Ramos (cell line): ENCODE measurements around the gene SYNGR2.
"Not testable (repeated sequence)": the region's sequence is repeated elsewhere in the genome, so short reads cannot be mapped to it uniquely, and the experiment has no call there.

Source experiments
- in situ Hi-C: fragments of 300-500 bp; cut with MboI; formaldehyde crosslinking; loops from one replicate; pipeline ENCODE4 v1.14.3; 2022; ENCODE audit warnings: low sequenced_read_pairs; ENCODE audit not compliant: unreplicated experiment

Gene SYNGR2

DNA sequence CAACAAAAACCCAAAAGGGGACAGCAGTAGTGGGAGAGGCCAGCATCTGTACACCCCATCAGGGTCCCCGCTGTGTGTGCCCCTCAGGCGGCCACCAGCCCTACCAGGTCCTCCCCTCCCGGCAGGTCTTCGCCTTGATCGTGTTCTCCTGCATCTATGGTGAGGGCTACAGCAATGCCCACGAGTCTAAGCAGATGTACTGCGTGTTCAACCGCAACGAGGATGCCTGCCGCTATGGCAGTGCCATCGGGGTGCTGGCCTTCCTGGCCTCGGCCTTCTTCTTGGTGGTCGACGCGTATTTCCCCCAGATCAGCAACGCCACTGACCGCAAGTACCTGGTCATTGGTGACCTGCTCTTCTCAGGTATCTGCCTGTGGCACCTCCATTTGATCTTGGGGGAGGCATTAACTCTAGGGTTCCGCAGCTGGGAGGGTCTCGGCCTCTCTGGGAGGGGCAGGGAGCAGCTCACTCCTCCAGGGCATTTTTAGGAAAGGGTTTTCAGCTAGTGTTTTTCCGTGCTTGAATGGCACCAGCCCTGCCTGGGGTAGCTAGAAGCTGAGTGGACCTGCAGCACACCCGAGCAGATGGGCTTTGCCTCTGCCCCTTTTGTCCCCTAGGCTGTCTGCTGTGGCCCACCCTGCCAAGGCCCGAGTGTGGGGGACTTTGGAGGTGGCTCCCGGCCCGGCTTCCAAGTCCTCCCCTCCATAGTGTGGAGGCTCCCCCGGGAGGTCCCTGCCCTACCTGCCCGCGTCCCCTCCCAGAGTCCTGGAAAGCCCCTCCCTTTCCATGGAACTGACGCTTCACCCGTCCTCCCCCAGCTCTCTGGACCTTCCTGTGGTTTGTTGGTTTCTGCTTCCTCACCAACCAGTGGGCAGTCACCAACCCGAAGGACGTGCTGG is 2.6 kb downstream of the SYNGR2 start:
- in situ Hi-C loops, result no loop called here

DNA sequence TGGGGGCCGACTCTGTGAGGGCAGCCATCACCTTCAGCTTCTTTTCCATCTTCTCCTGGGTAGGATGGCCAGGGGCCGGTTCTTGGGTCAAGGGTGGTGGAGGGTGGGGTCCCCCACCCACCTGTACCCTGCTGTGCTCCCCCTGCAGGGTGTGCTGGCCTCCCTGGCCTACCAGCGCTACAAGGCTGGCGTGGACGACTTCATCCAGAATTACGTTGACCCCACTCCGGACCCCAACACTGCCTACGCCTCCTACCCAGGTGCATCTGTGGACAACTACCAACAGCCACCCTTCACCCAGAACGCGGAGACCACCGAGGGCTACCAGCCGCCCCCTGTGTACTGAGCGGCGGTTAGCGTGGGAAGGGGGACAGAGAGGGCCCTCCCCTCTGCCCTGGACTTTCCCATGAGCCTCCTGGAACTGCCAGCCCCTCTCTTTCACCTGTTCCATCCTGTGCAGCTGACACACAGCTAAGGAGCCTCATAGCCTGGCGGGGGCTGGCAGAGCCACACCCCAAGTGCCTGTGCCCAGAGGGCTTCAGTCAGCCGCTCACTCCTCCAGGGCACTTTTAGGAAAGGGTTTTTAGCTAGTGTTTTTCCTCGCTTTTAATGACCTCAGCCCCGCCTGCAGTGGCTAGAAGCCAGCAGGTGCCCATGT is 3.3 kb downstream of the SYNGR2 start:
- in situ Hi-C loops, result not testable (repeated sequence)

DNA sequence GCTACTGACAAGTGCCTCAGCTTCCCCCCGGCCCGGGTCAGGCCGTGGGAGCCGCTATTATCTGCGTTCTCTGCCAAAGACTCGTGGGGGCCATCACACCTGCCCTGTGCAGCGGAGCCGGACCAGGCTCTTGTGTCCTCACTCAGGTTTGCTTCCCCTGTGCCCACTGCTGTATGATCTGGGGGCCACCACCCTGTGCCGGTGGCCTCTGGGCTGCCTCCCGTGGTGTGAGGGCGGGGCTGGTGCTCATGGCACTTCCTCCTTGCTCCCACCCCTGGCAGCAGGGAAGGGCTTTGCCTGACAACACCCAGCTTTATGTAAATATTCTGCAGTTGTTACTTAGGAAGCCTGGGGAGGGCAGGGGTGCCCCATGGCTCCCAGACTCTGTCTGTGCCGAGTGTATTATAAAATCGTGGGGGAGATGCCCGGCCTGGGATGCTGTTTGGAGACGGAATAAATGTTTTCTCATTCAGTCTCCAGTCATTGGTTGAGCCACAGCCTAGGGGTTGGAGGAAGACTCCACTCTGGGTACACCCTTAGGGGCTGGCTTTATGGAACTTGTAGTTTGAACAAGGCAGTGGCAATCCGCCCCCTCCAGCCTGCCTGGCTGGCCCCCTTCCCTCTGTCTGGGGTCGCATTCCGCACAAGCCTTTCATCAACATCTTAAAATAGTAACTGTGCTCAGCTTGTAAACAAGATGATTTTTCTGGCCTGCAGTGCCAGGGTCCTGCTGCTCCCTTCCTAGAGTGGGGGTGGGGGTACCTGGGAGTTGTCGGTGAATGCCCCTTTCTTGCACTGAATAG is 4.1 kb downstream of the SYNGR2 start:
- in situ Hi-C loops, result no loop called here

DNA sequence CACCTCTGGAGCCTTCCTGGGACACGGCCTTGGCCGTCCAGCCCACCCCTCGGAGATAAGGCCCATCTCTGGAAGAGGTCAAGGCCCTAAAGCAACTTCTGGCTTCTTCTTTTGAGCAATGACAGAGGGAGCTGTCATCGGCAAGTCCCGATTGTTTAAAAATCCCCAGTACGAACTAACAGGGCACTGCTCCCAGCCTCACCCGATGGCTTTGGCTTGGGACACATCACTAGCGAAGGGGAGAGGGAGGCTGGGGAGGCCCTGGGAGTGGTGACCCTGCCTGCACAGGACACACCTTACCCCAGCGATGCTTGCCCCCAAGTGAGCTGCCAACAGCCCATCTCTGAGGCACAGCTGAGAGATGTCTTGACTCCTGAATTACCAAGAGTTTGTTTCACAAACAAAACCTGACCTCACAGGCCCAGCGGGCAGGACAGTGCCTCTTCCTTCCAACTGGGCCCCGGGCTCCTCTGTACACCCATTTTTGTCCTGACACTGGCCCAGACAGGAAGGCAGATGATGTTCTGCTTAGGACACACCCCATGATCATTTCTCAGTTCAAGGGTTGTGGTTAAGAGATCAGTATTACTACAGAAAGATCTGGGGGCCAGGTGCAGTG is 4.8 kb downstream of the SYNGR2 start:
- in situ Hi-C loops, result no loop called here

DNA sequence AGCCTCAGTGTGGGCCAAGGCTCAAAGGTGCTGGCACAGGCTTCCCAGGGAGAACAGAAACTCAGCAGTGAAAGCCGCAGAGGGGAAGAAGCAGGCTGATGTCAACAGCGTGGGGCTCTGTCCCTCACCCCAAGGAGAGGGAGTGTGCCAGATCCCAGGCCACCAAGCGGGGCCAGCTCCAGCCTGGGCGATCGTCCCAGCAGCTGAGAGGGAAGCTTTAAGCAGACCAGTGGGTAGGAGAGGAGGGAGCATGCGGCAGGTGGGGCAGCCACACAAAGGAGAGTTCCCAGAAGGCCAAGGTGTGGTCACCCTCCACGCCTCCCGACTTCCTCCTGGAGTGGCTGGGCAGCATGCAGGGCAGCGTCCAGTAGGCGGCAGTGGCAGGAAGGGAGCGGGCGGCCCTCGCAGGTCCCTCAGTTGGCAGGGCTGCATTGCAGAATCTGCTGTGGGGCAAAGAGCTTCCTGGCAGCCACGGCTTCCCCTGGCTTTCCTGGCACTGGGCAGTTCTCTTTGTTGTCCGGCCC is 6.0 kb downstream of the SYNGR2 start:
- in situ Hi-C loops, result no loop called here

DNA sequence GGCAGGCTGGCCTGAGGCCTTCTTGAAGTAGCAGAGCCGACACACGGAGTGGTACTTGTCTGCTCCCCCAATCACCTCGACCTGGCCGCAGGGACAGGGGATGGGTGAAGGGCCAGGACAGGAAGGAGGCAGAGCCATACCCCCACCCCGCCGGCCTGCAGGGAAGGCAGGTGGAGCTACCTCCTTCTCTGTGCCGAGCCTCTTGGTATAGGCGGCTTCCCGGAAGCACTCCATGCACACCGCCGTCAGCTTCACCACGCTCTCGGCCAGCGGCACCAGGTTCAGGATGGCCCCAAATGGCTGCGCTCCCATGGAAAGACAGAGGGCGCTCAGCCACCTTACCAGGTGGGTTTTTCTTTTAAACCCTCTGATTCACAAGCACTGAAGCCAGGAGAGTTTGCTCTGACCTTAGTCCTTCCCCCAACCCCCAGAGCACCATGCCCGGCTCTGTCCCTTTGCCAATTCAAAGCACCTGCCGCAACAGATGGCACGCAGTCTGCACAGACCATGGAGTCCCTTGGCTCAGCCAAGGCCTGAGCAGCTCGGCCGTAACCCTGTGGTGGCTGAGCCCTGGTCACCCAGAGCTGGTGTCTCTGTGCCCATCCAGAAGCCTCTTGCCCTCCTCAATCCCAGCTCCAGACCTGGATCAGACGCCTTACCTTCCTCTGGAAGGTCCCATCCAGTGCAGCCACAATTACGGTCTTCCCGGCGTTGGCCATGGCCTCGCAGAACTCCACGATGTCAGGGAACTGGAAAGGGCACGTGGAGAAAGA is 6.7 kb downstream of the SYNGR2 start:
- in situ Hi-C loops, result loop anchor here (5.0 kb wide), 1 partner anchor 63 kb away; no protein-coding TSS in a partner anchor

DNA sequence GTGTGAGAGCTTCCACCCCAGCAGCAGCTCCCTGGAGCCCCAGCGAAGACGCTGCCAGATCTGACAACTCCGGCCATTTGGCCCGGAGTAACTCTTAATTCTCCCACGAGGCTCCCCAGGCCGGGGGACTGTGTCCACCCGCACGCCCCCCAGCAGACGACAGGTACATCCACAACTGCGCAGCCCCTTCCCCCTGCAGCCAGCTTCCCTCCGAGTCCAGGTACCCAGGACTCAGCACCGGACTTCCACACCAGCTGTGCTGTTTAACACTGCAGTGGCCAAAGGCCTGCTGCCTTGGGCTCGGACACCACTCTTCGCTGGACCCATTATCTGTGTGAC is 7.2 kb downstream of the SYNGR2 start:
- in situ Hi-C loops, result loop anchor here (5.0 kb wide), 1 partner anchor 63 kb away; no protein-coding TSS in a partner anchor

DNA sequence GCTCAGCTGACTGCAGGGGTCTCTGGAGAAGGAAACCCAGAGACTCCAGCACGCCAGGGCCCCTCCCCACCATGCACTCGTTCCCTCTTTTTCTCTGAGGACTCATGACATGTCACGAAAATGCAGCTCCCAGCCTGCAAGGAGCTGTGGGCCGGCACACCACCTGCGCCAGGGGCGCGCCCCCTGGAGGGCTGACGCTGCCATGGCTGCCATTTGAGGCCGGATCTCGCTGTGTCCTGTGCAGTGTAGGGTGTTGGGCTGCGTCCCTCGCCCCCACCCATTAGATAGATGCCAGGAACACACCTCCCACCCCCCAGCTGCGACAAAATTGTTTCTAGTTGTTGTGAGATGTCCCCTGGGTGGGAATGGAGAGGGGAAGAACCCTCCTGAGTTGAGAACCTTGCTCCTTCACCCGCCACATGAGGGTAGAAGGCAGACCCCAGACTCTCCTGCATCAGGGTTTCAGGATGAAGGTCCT is 8.2 kb downstream of the SYNGR2 start:
- in situ Hi-C loops, result loop anchor here (5.0 kb wide), 1 partner anchor 64 kb away; no protein-coding TSS in a partner anchor

DNA sequence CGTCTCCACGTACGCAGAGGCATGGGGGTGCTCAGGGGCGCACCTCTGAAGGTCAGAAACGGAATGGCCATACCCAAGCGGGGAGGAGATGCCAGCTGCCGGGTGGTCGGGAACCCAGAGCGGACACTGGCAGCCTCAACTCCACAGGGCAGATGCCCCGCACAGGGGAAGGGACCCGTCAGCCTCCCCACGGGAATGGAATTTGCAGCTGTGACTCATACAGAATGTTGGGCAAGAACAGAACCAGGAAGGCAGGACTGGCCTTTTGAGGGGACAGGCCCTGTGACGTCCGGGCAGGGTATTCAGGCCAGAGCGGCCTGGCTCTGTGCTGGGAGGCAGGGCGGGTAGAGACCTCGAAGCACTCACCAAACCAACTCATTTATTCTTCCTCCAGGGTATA is 11.0 kb downstream of the SYNGR2 start:
- in situ Hi-C loops, result loop anchor here (5.0 kb wide), 1 partner anchor 67 kb away; no protein-coding TSS in a partner anchor

DNA sequence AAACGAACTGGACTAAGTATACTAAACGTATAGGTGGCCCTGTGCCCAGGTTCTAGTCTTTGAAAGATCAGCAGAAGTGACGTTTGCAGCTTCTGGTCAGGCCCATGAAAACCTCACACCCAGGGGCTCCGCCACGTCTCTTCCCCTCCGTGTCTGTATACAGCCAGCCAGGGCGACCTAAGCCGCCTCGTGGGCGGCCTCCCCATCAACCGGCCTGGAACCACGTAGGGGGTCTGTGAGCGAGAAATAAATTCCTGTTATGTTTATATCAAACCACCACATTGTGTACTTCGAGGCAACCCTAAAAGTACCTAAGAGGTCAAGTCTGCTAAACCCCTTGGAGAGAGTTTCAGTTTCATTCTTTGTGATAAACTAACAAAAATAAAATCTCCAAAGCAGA is 11.7 kb downstream of the SYNGR2 start:
- in situ Hi-C loops, result no loop called here

DNA sequence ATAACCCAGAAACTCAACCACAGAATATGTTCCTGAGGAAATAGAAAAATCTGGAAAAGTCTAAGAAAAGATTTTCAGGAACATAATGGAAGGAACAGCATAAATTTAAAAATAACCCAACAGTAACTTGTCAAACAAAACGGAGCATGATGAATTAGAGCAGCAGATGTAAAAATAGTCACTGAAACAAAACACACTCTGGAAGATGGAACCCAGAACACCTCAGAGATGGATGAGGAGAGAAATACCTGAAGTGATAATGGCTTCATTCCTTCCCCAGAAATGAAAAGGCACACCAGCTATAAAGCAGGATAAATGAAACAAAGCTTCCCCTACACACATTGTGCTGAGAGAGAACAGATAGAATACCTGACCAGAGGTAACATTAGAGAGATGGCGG is 12.1 kb downstream of the SYNGR2 start:
- in situ Hi-C loops, result no loop called here

DNA sequence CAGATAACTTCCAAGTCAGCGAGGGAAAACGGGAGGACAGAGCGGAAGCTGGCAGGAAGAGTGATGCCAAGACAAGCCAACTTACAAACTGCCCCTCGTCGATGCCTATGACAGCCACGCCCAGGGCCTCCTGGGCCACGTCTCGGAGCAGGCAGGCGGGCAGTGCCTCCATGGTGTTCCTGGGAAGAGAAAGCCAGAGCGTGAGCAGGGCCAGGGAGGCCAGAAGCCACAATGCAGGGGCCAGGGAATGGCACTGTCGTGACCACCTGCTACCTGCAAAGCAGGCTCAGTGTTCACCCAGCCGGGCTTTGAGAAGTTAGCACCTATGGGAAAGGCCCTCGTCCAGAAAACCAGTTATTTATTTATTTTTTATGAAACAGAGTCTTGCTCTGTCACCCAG is 14.1 kb downstream of the SYNGR2 start:
- in situ Hi-C loops, result no loop called here

DNA sequence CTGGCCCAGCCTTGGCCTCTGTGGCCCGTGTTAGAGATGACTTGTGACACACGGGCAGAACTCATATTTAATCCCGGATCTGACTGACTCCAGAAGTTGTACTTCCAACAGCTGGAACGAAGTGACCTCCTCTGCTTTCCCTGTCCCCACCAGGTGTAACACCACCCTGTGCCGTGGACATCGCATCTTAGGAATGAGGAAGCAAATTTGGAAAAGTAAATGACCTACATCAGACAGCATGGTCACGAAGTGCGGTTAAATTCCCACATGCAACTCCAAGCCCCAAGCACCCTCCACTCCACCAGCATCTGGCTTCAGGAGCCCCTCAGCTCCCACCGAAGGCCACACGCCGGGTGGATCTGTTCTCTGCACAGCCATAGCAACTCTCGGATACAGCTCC is 15.5 kb downstream of the SYNGR2 start:
- in situ Hi-C loops, result no loop called here

DNA sequence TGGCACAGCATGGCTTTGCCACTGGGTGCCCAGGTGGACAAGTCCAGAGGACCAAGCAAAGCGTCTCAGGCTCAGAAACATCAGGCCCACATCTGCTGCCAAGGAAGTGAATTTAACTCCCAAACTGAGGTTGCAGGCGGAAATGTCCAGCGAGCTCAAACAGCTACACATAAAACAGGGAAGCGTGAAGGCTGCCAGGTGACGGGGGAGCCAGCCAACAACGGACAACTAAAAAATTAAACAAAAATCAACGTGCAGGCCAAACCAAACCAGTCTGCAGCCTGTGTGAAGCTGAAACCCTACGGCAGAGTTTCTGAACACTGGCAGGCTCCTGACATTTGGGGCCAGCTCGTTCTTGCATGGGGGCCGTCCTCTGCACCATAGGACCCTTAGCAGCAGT is 16.0 kb downstream of the SYNGR2 start:
- in situ Hi-C loops, result no loop called here

DNA sequence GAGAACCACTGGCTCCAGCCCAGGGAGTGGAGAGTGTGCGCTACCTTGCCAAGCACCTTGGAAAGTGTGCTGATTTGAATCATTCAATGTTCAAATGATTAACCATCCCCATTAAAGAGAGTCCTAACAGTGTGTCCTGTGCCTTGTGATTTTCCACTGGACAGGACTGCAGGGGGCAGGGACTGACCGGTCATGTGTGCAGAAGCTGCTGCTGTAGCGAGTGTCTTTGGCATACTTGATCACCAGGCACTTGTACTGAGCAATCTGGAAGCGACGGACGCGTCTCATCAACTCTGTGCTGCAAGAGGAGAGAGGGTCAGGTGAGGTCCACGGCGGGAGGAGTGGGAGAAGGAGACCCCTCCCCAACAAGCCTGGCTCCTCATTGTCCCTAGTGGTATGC is 16.5 kb downstream of the SYNGR2 start:
- in situ Hi-C loops, result no loop called here

DNA sequence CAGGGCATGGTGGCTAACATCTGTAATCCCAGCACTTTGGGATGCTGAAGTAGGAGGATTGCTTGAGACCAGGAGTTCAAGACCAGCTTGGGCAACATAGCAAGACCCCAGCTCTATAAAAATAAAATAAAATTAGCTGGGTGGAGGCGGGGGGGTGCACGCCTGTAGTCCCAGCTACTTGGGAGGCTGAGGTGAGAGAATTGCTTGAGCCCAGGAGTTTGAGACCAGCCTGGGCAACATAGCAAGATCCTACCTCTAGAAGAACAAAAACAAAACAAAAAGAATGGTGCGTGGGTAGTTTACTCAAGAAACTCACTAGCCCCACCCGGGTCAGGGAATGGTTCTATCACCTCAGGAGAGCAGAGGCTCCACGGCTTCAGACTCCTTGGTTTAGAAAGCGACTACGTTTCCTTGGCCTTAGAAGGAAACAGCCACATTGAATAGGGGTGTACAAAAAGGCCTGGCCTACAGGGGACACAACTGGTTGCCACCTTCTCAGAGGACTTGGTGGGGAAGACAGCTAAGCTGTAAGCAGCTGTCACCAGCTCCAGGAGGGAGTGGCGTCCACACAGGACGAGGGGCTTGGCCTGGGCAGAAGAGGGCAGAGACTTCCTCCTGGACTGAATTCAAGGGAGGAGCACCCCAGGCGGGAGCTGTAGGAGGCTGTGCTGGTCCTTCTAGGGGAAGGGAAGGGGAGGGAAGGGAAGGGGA is 17.8 kb downstream of the SYNGR2 start:
- in situ Hi-C loops, result no loop called here

DNA sequence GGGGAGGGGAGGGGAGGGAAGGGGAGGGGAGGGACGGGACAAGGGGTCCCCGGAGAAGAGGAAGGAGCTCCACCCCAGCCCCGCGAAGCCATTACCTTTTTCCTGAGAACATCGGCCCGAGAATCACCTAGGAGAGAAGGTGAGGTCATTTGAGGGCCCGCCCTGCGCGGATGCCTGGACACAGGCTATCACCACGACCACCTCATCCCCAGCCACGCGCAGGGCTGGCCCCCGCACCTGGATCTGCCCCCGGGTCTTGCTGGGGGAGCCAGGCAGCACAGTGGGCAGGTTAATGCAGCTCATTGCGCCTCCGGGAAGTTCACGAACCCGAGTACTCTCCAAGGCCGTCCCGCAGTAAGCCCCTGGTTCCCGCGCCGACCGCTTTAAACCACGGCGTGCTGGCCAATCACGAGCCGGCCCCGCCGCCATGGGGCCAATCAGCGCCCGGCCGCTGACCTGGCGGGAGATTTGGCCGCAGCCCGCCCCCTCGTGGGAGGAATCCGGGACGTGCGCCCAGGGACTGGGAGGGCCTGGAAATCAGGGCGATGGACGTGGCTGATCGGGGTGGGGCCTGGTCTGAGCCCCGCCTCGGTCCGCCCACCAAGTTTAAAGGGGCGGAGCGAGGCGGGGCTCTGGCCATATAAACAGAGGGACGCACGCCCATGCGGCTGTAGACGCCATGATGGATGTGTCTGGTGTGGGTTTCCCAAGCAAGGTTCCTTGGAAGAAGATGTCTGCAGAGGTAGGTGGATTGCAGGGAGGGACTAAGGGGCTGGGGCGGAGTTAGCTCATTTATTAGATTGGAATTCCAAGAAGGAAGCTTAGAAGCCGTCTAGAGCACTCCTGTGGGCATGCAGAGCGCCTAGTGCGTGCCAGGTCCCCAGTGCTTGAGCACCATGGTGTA is 18.6 kb downstream of the SYNGR2 start, which contains the start of the genes AFMID and TK1:
AFMID (plus strand) TSS at position 671 of the 904 bp plus-strand sequence; CDS start at position 680, 9 bp downstream.
TK1 (minus strand) TSS at position 361 of the 904 bp plus-strand sequence; CDS start at position 303, 58 bp downstream.
- in situ Hi-C loops, result no loop called here
